OCI-LY1 (cell line): ENCODE results near the gene LRP5.

Experiments
- CTCF ChIP-seq: fragments of 200-600 bp; sonication (generic), shearing (Covaris generic); IDR thresholded peaks from 2 replicates; pipeline ENCODE4 v1.5.1; 2017; ENCODE audit warnings: mild to moderate bottlenecking, antibody characterized with exemption, low read length, moderate library complexity, mixed read lengths
- EZH2 ChIP-seq: fragments of 200-600 bp; sonication (generic), shearing (Covaris generic); IDR thresholded peaks from 2 replicates; pipeline ENCODE4 v1.8.0; 2017; ENCODE audit warnings: borderline replicate concordance, mixed run types, mild to moderate bottlenecking, antibody characterized with exemption, low read length, moderate library complexity, mixed read lengths

GRCh38 chr11:68312117-68312779 is at the start of gene LRP5:
- TF ChIP-seq CTCF (no peak), EZH2 (no peak)
